GM18858 (cell line): Measurements from ENCODE around the gene CGB8.
"Not testable (repeated sequence)": the region's sequence is repeated elsewhere in the genome, so short reads cannot be mapped to it uniquely, and the experiment has no call there.

ENCODE experiments used
- ATAC-seq: cut with Tn5 transposase; IDR thresholded peaks from one replicate; pipeline ENCODE4 v1.9.1; 2021; ENCODE audit not compliant: unreplicated experiment

The CGB8 gene

DNA sequence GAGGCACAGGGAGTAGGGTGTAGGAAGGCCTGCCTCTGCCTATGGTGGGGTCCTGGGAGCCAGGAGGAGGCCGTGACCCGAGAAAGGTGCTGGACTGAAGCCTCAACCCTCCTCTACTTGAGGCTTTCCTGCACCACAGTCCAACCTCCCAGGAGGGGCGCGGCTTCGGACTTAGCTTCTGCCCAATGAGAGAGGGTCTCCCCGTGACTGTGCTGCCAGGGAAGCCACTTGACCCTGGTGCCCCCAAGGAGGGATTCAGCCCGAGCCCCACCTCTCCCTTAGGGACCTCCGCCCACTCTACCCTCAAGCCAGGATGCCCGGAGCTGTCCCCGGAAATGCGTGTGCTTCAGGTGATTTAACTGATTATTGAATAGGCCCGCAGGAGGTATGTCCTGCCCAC lies at the start of gene CGB8:
TSS of gene CGB8 (minus strand) at position 101 of the 400 bp plus-strand sequence. CDS start 372 bp downstream, outside the sequence.
- ATAC-seq, result not testable (repeated sequence)

DNA sequence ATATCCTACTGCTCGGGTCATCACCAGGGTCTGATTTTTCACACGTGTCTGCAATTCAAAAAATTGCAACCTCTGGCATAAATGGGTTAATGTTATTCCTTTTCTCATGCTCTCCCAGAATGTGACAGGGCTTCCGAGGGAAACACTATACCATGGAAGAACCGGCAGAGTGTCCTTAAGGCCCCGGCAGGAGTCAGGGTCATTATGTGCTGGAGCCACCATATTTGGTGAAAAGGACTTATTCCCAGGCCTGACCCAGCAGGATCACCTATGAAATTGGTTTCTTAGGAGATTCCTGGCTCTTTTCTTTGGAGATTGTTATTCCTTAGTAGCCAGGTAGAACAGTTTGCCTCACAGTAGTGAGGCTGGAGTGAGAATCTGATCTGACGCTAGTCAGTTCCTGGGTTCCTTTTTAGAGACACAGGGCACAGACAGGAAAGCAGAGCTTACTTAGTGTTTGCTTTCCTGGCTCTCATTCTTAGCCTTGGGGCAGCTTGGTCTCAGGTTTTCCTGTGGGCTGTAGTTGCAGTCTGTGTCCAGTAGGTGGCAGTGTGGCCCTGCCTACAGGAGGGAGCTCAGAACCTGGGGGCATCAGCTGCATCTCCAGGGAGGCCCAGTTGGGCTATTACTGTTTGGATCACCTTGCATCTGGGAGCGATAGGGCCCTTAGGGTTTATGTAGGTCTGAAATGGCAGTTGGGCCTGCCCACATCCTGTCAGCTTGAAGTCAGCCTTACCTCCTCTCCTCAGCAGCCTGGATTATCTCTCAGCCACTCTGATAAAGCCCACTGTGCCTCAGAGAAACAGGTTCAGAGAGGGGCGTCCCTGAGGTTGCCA lies 48.8 kb upstream of the CGB8 start:
- no peak for ATAC-seq

DNA sequence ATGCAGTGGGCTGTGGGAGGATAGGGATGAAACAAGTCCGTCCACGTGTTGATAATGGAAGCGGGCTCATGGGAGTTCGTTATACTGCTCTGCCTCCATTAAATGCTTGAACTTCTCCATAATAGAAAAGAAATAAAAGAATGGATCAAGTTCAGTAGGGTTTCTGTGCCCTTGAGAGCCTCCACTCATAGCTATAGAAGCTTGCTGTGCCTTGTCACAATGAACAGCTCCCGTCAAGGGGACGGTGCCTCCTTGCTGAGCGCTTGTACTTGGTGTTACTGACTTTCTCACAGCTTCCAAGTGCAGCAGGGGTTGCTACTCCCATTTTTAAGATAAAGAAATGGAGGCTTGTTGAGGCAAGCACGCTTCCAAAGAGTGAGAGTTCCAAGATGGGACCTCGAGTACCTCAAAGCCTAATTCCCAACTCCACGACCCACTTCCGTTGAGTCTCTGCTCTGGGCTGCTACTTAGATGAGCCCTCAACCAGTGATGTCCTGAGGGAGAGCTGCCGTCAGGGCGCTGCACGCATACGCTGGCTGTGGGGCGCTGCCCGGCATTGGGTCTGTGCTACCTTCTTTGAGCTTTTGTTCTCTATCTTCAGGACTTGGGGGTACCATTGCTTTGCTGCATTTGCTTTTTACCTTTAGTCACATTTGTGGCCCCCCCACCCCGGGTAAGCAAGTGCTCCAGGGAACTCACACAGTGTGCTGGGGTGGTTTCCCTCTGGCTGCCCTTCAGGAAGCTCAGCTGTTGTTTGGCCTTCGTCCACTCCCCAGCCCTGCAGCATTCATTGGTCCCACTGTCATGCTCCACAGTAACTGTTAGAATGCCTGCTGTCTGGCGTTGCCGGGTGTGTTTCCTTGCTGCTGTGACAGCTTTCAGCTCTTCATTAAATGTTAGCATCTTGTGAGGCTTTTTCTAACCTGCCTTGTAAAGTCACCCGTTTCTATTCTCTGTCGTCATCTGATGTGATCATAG lies 45.9 kb upstream of the CGB8 start:
- no peak for ATAC-seq

DNA sequence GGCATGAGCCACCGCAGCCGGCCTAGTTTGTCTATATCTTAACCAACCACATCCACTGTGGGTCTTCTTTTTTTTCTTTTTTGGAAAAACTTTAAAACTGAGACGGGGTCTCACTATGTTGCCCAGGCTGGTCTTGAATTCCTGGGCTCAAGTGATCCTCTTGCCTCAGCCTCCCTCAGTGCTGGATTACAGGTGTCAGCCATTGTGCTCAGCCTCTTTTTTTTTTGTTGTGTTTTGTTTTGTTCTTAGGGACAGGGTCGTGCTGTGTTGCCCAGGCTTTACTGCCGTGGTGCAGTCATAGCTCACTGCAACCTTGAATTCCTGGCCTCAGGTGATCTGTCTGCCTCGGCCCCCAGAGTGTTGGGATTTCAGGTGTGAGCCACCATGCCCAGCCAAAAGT lies 43.8 kb upstream of the CGB8 start:
- ATAC-seq, result no peak

DNA sequence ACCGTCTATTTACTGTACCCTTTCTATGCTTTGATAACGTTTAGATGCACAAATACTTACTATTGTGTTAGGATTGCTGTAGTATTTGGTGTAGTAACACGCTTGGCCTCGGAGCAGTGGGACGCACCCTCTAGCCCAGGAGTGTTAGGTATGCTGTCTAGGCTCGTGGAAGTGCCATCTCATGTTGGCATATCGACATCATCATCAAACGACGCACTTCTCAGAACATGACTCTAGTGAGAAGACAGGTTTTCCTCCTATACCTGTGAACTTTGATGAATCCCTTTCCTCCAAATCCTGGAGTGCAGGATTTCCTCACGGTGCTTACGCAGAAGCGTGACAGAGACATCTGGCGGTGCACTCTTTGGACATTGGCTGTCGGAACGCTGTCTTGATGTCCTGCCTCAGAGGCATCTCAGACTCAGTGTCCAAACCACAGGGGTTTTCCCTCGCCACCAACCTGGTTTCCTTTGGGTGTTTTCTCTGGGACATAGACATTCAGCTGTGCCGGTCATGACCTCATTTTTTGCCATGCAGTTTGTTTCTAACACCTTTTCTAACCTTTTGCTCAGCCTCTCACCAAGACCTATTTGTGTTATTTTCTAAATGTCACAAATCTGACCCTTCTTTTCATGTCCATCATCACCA lies 42.6 kb upstream of the CGB8 start:
- no peak for ATAC-seq

DNA sequence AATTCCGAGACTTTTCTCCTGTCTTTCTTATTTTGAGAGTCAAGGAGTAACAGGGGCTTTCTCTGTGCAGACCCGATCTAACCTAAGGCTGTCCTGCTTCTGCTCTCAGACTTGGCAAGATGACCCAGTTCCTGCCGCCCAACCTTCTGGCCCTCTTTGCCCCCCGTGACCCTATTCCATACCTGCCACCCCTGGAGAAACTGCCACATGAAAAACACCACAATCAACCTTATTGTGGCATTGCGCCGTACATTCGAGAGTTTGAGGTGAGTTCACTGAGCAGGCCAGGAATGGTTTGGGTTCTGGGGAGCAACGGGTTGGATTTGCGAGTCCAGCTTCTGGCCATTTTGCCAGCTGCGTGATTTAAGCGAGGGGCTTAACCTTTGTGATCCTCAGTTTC lies 37.4 kb upstream of the CGB8 start:
- ATAC-seq, result no peak

DNA sequence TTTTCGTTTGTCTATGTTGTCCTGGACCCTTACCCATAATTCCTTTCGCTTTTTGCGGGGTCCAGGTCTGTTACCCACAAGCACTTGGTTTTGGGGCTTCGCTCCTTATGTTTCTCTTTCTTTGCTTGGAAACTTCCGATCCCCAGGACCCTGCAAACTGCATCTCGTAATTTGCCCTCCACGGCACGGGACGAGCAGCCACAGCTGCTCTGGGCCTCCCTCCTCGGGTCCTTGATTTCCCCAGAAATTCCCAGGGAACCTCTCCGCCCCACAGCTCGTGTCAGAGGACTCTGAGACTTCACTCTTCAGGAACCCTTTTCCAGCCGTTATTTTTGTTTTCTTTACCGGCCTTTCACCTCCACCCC lies 36.9 kb upstream of the CGB8 start:
- no peak for ATAC-seq

DNA sequence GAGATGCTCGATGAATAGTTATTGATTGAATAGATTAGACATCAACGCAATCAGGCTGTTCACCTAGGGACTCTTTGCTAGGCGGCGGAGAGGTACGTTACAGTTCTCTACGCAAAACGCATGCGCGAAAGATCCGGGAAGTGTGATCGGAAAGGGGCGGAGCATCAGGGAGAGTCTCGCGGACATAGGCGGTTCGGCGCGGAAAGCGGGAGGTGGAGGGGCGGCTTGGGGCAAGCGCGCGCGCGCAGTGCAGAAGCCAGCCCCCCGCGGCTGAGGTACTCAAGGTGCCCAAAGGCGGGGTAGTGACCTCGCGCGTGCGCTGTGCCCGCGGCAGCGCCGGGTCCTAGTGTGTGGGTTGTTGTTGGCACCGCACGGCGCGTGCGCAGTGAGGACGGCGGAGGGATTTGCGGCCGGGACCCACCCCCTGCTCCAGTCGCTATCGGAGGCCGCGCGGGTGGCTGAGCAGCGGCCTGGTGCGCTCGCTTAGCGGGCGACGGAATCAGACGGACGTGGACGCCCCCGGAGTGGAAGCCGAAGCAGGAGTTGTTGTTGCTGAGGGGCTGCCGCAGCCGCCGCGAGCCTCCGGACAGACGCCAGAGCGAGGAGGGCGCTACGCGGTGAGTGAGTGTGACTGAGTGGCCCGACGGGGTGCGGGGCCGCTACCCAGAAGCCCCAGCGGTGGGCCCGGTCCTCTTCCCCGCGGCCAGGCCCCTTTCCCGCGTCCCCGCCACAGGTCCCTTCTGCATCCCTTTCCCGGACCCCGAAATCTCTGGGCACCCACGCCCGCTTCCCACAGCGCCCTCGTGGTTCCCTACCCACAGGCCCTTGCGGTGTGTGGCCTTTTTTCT lies 36.3 kb upstream of the CGB8 start, which contains the start of gene SNRNP70:
TSS of gene SNRNP70 (plus strand) at position 432 of the 848 bp plus-strand sequence. CDS start 964 bp downstream, outside the sequence.
- ATAC-seq, result peak; percentile 72

DNA sequence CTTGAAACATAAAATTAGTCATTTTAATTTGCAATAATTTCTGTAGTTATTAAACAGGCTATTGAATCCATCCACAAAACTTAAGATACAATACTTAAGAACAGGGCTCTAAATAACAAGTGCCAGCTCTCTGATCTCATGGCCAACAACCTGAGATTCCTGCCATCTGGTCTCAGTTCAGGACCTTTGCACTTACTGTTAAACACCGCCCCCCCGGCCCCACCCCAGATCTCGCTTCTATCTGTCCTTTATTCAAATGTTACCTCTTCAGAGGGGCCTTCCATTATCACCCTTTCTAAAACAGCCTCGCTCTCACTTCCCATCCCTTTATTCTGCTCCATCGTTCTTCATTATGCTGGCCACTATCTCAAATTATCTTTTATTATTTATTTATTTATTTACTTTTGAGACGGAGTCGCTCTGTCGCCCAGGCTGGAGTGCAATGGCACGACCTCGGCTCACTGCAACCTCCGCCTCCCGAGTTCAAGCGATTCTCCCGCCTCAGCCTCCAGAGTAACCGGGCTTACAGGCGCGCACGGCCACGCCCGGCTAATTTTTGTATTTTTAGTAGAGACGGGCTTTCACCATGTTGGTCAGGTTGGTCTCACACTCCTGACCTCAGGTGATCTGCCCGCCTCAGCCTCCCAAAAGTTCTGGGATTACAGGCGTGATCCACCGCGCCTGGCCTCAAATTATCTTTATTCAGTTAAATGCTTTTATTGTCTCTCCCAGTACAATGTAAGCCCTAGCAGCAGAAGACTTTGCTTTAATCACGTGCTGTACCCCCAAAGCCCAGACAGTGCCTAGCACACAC lies 35.5 kb upstream of the CGB8 start:
- ATAC-seq, result no peak

DNA sequence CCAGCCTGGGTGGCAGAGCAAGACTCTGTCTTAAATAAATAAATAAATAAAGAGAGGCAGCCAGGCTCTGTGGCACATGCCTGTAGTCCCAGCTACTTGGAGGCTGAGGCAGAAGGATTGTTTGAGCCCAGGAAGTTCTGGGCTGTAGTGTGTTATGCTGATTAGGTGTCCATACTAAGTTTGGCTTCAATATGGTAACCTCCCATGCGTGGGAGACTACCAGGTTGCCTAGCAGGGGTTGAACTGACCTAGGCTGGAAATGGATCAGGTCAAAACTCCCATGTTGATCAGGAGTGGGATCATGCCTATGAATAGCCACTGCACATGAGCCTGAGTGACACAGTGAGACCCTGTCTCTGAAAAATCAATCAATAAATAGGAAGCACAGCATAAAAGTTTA lies 32.4 kb upstream of the CGB8 start:
- no peak for ATAC-seq

DNA sequence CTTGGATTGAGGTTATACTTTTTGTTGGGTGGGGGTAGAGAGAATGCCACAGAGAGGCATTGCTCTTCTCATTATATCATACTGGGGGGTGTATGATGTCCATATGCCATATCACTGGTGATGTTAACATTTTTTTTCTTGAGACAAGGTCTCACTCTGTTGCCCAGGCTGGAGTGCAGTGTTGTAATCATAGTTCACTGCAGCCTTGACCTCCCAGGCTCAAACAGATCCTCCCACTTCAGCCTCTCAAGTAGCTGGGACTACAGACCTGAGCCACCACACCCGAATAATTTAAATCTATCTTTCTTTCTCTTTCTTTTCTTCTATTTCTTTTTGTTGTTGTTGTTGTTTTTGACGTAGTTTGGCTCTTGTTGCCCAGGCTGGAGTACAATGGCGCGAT lies 31.5 kb upstream of the CGB8 start:
- ATAC-seq, result no peak

DNA sequence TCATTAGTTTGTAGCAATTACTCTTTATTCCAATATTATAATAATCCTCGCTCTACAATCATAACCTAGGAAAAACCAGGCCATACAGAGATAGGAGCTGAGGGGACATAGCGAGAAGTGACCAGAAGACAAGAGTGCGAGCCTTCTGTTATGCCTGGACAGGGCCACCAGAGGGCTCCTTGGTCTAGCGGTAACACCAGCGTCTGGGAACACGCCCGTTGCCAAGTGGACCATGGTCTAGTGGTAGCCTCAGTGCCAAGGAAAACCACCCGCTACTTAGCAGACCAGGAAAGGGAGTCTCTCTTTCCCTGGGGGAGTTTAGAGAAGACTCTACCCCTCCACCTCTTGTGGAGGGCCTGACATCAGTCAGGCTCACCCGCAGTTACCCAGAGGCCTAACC lies 26.0 kb upstream of the CGB8 start:
- ATAC-seq, result not testable (repeated sequence)

DNA sequence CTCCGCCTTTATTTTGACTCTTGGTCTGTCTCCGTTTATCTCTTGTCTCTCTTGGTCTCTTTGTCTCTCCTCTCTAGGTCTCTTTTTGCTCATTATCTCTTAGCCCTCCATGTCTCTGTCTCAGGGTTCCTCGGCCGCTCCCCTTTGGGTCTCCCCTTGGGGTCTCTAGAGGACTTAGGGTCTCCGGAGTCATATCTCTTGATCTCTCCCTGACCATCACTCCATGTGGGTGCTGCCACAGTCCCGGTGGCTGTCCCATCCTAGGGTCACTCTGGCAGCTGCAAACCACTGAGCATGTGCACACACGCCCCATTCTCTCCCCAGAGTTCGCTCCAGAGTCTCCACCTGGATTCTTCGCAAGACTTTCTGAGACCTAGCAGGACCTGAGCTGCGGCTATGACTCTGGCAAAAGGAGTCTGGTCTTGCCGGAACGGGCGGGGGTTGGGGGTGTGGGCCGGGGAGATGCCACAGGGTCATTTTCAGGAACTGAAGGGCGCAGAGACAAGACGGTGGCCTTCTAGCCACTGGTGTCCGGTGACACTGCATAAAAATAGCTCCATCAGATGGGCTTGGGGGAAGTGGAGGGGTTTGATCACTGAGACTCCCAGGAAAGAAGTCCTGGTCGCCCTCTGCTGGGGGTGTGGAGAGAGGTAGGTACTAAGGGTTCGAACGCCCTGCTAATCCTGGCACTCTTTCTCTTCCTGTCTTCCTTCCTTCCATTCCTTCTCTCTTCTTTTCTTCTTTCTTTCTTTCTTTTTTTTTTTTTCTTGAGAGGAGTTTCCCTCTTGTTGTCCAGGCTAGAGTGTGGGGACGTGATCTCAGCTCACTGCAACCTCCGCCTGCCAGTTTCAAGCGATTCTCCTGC lies 24.8 kb upstream of the CGB8 start:
- ATAC-seq, result no peak

DNA sequence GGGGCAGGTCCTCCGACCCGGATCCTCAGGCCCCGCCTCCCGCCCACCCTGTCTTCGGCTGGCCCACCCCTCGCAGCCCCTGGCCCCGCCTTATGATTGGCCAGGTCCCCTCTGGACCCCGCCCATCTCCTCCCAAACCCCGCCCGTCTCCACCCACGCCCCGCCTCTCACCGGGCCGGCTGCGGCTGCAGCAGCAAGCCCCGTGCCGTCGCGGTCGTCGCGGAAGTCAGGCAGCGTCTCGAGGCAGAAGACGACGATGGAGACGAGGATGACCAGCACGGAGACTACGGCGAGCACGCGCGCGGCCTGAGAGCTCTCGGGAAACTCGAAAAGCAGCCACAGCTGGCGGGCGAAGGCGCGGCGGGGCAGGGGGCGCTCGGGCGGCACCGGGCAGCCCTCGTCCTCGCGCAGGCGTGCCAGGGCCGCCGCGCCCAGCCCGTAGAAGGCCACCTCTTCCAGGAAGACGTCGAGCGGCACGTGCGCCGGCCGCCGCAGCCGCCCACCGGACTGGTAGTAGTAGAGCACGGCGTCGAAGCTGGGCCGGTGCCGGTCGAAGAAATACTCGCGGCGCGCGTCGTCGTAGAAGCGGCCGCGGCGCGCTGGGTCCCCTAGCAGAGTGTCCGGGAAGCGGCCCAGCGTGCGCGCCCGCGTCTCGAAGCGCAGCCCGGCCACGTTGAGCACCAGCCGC lies 23.1 kb upstream of the CGB8 start:
- no peak for ATAC-seq

DNA sequence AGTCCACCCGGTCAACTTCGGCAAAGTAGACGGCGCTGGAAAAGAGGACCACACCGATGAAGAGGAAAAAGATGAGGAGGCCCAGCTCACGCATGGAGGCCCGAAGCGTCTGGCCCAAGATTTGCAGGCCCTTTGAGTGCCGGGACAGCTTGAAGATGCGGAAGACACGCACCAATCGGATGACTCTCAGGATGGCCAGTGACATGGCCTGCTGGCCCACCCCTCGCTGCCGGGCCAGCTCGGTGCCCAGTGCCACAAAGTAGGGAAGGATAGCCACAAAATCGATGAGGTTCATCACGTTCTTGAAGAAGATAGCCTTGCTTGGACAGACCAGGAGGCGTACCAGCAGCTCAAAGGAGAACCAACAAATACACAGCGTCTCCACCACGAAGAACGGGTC lies 21.5 kb upstream of the CGB8 start:
- no peak for ATAC-seq

DNA sequence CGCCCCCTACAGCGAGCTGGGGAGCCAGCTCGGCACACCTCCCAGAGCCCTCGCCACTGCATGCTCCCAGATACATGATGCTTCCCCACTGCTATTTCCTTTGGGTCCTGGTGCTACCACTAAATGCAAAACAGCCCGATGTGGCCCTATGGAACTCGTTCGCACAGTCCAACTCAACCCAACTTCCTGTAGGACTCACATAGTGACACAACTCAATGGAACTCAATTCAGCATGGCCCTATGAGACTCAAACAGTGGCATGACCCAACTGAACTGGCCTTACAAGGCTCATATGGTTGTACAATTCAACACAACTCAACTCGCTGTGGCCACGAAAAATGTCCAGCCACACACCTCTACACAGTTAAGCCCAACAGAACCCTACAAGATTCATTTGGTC lies 20.1 kb upstream of the CGB8 start:
- ATAC-seq, result no peak

DNA sequence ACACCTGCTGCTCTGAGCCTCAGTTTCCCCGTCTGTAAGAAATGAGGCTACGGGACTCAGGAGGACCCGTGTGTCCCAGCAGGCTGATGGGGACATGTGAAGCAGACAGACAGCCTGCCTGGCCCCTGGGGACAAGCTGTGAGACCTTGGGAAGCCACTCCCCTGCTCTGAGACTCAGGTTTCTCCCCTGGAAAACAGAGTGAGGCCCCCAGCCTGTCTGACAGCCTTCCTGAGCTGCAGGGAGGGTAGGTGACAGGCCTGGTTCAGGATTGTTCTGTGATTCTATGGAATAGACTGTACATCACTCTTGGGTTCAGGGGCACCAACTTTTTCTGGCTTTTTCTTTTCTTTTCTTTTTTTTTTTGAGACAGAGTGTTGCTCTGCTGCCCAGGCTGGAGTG lies 18.6 kb upstream of the CGB8 start:
- ATAC-seq, result no peak

DNA sequence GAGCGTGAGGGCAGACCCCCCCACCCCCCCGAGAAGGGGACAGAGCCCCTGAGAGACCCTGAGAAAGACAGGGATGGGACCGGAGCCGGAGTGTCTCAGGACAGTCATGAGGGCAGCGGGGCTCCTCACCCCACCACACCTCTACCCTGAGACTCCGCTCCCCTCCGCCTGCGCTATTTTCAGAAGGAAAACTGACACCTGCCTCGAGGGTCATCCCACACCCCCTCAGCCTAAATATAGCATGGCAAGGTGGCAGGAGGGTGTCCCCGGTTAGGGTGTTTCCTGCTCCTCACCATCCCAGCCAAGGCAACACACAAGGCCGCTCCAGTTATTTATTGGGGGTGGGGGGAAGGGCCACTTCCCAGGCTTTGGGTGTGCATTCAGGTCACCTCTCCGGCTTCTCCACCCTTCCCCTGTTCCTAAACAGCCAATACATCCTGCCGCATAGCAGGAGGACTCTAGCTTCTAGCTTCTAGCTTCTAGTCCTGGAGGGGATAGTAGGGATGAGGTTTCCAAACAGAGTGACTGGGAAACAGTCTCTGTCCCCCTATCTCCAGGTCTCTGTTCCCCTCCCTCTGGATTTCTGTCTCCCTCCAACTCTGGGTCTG lies 17.1 kb upstream of the CGB8 start:
- ATAC-seq, result no peak
